ENCODE results near the gene DEDD2. TPM values are rescaled to one million over a fixed set of nuclear protein-coding genes. Genes with fewer than 3 reads are reported as not detected.

Gene DEDD2
- total RNA-seq, 1 donor from 2014 or later, result 25.3 TPM

GRCh38 chr19:42252365-42253244 lies 35.1 kb upstream of the DEDD2 start:
- no peak for TF ChIP-seq POLR2A (IDR thresholded peaks at IDR 0.05)
- TF ChIP-seq, protein P1, sequence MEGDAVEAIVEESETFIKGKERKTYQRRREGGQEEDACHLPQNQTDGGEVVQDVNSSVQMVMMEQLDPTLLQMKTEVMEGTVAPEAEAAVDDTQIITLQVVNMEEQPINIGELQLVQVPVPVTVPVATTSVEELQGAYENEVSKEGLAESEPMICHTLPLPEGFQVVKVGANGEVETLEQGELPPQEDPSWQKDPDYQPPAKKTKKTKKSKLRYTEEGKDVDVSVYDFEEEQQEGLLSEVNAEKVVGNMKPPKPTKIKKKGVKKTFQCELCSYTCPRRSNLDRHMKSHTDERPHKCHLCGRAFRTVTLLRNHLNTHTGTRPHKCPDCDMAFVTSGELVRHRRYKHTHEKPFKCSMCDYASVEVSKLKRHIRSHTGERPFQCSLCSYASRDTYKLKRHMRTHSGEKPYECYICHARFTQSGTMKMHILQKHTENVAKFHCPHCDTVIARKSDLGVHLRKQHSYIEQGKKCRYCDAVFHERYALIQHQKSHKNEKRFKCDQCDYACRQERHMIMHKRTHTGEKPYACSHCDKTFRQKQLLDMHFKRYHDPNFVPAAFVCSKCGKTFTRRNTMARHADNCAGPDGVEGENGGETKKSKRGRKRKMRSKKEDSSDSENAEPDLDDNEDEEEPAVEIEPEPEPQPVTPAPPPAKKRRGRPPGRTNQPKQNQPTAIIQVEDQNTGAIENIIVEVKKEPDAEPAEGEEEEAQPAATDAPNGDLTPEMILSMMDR (IDR thresholded peaks at IDR 0.05), result no peak
- no peak for TF ChIP-seq POLR2AphosphoS5 (IDR thresholded peaks at IDR 0.05; ENCODE audit: insufficient read depth in 1 of 2, low read depth in 1 of 2)
- intact Hi-C loops (cut with DNase I), result no loop called here
- peaks cover 0 to 17% of the 10 kb centered on the region in 2 donors for H3K36me3 ChIP-seq
- H3K27me3 ChIP-seq, result no peaks in the 10 kb centered on the region
- peak overlapping the region; percentile 97 for H3K4me3 ChIP-seq
- H3K27ac ChIP-seq, result peak overlapping the region; percentile 100
- DNase-seq (ENCODE audit: extremely low spot score in 2 of 2), result no peak
- peaks cover 52% of the 10 kb centered on the region for H3K4me1 ChIP-seq
- H3K9me3 ChIP-seq, result no peaks in the 10 kb centered on the region

GRCh38 chr19:42251572-42252358 lies 34.3 kb upstream of the DEDD2 start:
- intact Hi-C loops (cut with DNase I), result no loop called here
- peaks cover 54% of the 10 kb centered on the region for H3K4me1 ChIP-seq
- no peaks in the 10 kb centered on the region for H3K9me3 ChIP-seq
- H3K4me3 ChIP-seq, result peak overlapping the region; percentile 97
- TF ChIP-seq POLR2AphosphoS5 (IDR thresholded peaks at IDR 0.05; ENCODE audit: insufficient read depth in 1 of 2, low read depth in 1 of 2) (no peak), POLR2A (IDR thresholded peaks at IDR 0.05) (no peak)
- H3K27ac ChIP-seq, result peak overlapping the region; percentile 100
- no peak for DNase-seq (ENCODE audit: extremely low spot score in 2 of 2)
- no peaks in the 10 kb centered on the region for H3K27me3 ChIP-seq
- H3K36me3 ChIP-seq, result peaks cover 0 to 17% of the 10 kb centered on the region in 2 donors

DNA sequence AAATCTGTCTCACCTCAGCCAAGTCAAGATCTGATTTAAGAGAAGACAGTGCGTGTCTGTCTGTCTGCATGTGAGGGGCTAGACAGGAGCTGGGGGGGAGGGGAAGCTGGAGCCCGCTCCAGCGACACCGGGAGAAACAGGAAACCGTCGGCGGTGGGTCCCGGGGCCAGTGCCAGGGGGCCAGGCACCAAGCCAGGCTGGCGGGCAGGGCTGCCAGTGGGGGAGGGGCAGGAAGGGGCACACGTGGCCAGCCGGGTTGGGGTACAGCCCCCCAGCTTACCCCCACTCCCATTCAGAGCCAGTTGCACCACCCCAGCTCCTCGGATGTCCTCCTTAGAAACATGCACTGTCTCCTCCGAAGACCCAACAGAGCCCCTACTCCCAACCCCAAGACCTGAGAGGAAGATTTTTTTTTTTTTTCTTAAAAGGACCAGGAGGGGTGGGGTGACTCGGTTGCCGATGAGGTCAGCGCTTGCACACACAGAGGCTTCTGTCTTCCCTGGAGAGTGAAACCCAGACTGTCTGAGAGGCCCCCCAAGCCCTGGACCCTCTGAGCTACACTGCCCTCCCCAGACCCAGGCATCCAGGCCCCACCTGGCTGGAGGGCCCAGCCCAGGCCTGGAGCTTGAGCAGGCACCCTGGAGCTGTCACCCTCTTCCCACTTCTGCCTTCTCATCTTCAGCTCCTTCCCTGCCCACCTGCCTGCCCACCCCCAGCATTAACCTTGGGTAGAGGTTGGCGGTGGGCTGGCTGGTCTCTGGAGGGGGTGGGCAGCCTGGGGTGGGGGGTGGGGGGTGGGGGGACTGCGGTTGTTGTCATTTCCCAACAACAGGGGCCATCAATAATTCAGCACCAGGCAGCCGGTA lies 33.4 kb upstream of the DEDD2 start:
- TF ChIP-seq, protein P1 (IDR thresholded peaks at IDR 0.05), result no peak
- TF ChIP-seq POLR2AphosphoS5 (IDR thresholded peaks at IDR 0.05; ENCODE audit: insufficient read depth in 1 of 2, low read depth in 1 of 2) (no peak), POLR2A (IDR thresholded peaks at IDR 0.05) (no peak)
- Histone ChIP-seq H3K4me3 (peak overlapping the region in 1 of 2 donors; percentile 97), H3K27me3 (no peaks in the 10 kb centered on the region), H3K9me3 (no peaks in the 10 kb centered on the region), H3K36me3 (peaks cover 0 to 17% of the 10 kb centered on the region in 2 donors), H3K4me1 (peaks cover 54% of the 10 kb centered on the region), H3K27ac (peak overlapping the region; percentile 100)
- intact Hi-C loops (cut with DNase I), result no loop called here
- DNase-seq (ENCODE audit: extremely low spot score in 2 of 2), result no peak

GRCh38 chr19:42250183-42250665 lies 32.7 kb upstream of the DEDD2 start:
- Histone ChIP-seq H3K36me3 (peaks cover 0 to 17% of the 10 kb centered on the region in 2 donors), H3K27ac (peak overlapping the region; percentile 100), H3K4me3 (peak overlapping the region in 1 of 2 donors; percentile 9), H3K27me3 (no peaks in the 10 kb centered on the region), H3K4me1 (peaks cover 53% of the 10 kb centered on the region), H3K9me3 (no peaks in the 10 kb centered on the region)
- TF ChIP-seq POLR2AphosphoS5 (IDR thresholded peaks at IDR 0.05; ENCODE audit: insufficient read depth in 1 of 2, low read depth in 1 of 2) (no peak), POLR2A (IDR thresholded peaks at IDR 0.05) (no peak)
- TF ChIP-seq, protein P1 (IDR thresholded peaks at IDR 0.05), result no peak
- no peak for DNase-seq (ENCODE audit: extremely low spot score in 2 of 2)
- intact Hi-C loops (cut with DNase I), result no loop called here
